Measurements from ENCODE around the gene CCM2. TPM values are rescaled to one million over a fixed set of nuclear protein-coding genes. Genes with fewer than 3 reads are reported as not detected.

The CCM2 gene
- total RNA-seq, 1 donor from 2014 or later: 52.2 TPM

GRCh38 chr7:45065031-45065995, 65.3 kb downstream of the CCM2 start:
- no peak for DNase-seq (ENCODE audit: low read depth)

- DNase-seq (ENCODE audit: low read depth): no peak
Measured at GRCh38 chr7:45066409-45066808, 66.4 kb downstream of the CCM2 start.

- DNase-seq (ENCODE audit: low read depth): no peak
Measured at GRCh38 chr7:45067582-45067981, 67.6 kb downstream of the CCM2 start.

GRCh38 chr7:45068236-45069023, 68.4 kb downstream of the CCM2 start:
- no peak for DNase-seq (ENCODE audit: low read depth)

- no peak for DNase-seq (ENCODE audit: low read depth)
Measured at GRCh38 chr7:45069444-45070253, 69.6 kb downstream of the CCM2 start.

- no peak for DNase-seq (ENCODE audit: low read depth)
Measured at GRCh38 chr7:45070254-45070642, 70.2 kb downstream of the CCM2 start.

GRCh38 chr7:45071528-45071927, 71.5 kb downstream of the CCM2 start:
- no peak for DNase-seq (ENCODE audit: low read depth)

GRCh38 chr7:45072131-45073030, 72.4 kb downstream of the CCM2 start:
- DNase-seq (ENCODE audit: low read depth): no peak

GRCh38 chr7:45073031-45073785, 73.2 kb downstream of the CCM2 start:
- no peak for DNase-seq (ENCODE audit: low read depth)

- DNase-seq (ENCODE audit: low read depth): peak; percentile 25
Measured at GRCh38 chr7:45073786-45074527, 74.0 kb downstream of the CCM2 start.

- no peak for DNase-seq (ENCODE audit: low read depth)
Measured at GRCh38 chr7:45074528-45075354, 74.7 kb downstream of the CCM2 start.

GRCh38 chr7:45075355-45075644, 75.3 kb downstream of the CCM2 start:
- DNase-seq (ENCODE audit: low read depth): no peak

GRCh38 chr7:45075871-45076796, 76.1 kb downstream of the CCM2 start:
- no peak for DNase-seq (ENCODE audit: low read depth)

- no peak for DNase-seq (ENCODE audit: low read depth)
Measured at GRCh38 chr7:45076946-45077345, 76.9 kb downstream of the CCM2 start.

- no peak for DNase-seq (ENCODE audit: low read depth)
Measured at GRCh38 chr7:45077579-45077978, 77.6 kb downstream of the CCM2 start.

- DNase-seq (ENCODE audit: low read depth): no peak
Measured at GRCh38 chr7:45078125-45078681, 78.2 kb downstream of the CCM2 start.

- no peak for DNase-seq (ENCODE audit: low read depth)
Measured at GRCh38 chr7:45080265-45080957, 80.4 kb downstream of the CCM2 start.

Data from renal cortical epithelial cell (primary cell).